Epithelial cell of prostate (primary cell): ENCODE data around the gene ASIC4.

Source experiments
- DNase-seq: peaks from one replicate; pipeline ENCODE4 v3.0.0-alpha.2; 2011; ENCODE audit warnings: low read depth, low spot score
- H3K27ac ChIP-seq: fragments of 450-650 bp; 2 replicates; pipeline ENCODE4 v1.5.1; 2017; ENCODE audit warnings: mild to moderate bottlenecking

ASIC4 gene

DNA sequence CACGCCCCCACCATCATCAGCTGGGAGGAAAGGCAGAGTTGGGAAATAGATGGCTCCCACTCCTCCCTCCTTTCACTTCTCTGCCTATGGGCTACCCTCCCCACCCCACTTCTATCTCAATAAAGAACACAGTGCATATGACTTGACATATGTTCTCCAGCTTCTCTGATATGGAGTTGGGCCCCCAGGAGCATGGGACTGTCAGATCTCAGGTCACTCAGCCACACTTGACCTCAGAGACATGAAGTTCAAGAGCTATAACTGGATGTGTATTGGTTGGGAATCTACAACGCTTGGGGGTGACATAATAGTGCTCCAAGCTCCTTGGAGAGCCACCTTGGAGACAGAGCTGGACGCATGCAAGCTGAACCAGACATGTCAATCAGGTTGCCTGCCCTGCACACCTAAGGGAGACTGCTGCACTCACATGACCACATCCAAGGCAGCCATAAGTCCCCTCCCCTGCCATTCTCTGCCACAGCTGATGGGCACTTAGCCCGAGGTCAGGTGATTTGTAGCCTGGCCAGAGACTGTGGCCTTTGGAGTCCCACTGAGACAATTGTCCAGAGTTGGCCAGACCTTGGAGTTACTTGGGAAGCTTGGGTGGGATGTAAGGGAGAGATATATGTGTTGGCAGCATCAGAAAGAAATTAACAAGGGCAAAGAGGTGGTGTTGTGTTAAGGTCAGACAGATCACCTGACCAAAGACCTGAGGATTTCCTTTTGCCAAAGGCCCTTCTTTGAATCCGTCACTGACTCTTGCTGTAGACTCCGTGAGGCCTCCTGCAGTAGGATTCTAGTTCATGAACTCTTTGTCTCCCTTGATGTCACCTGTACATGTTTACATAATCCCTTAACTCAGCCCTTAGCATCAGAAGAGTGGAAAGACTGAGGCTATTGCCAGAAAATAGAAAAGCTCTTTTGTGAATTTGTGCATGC is 61.6 kb downstream of the ASIC4 start:
- DNase-seq = no peak
- H3K27ac ChIP-seq = no peak overlapping the region

DNA sequence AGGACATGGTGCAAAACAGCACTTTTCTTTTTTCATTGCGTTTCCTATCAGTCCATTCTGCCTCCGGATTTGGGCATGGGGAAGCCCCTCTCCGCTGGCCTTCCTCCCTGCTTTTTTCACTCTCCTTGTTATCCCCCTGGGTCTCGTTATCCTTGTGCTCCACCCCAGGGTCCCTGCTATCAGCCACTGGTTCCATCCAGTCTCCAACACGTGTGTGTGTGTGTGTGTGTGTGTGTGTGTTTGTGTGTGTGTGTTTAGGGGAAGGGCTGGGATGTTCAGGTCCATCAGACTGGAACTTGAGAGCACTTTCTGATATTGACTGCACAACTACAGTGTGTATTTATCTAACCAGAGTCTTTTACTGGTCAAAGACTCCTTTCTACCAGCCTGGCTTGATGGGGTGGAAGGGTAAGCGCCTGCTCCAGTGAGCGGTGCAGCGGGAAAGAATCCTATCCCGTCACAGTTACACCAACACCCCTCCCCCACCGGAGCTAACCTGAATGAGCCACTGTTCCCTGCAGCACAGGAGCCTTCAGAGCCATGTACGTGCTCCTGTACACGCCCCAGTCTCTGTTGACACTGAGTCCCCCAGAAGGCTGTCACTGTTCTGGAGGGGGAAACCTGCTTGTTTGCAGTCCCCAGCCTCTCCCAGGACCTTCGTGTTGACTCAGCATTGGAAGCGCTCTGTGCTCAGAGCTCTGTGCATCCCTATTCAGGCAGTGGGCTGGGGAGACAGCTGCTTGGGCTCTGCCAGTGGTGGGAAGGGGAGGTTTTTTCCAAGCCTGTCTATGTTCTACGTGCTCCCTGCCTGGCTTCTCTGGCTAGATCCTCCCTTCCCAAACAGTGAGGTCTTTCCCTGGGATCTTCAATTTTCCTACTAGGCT is 62.5 kb downstream of the ASIC4 start:
- no peak for DNase-seq
- H3K27ac ChIP-seq = no peak overlapping the region

GRCh38 chr2:219578811-219579613 is 64.7 kb downstream of the ASIC4 start:
- no peak for DNase-seq
- H3K27ac ChIP-seq = no peak overlapping the region

DNA sequence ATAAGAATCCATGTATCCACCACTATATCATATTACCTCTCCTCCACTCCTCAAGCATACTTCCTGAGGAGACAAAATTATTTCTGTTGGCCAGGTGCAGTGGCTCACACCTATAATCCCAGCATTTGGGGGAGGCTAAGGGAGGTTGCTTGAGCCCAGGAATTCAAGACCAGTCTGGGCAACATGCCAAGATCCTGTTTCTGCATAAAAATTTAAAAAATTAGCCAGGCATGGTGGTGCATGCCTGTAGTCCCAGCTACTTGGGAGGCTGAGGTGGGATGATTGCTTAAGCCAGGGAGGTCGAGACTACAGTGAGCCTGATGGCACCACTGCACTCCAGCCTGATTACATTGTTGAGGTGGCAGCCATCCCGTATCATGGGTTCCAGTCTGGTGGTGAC is 67.1 kb downstream of the ASIC4 start:
- DNase-seq = no peak
- no peak overlapping the region for H3K27ac ChIP-seq
